C1 segment of cervical spinal cord (tissue), 14 donors: ENCODE measurements around the gene KLHDC3.
"Not testable (repeated sequence)": the region's sequence is repeated elsewhere in the genome, so short reads cannot be mapped to it uniquely, and the experiment has no call there.

ENCODE experiments used
- DNase-seq, 14 donors: peaks; one replicate each; lab custom pipeline; 2025; lab: John Stamatoyannopoulos, UW

The KLHDC3 gene

GRCh38 chr6:43024436-43024835, 10.4 kb downstream of the KLHDC3 start:
- no peak for DNase-seq

DNA sequence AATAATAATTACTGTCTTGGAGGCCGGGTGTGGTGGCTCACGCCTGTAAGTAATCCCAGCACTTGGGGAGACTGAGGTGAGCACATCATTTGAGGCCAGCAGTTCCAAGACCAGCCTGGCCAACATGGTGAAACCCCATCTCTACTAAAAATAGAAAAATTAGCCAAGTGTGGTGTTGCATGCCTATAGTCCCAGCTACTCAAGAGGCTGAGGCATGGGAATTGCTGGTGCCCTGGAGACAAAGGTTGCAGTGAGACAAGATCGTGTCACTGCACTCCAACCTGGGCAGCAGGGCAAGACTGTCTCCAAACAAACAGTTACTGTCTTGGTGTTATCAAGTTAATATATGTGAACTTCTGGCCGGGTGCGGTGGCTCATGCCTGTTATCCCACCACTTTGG, 12.3 kb downstream of the KLHDC3 start:
- no peak for DNase-seq

GRCh38 chr6:43029120-43029519, 15.1 kb downstream of the KLHDC3 start:
- DNase-seq: no peak

DNA sequence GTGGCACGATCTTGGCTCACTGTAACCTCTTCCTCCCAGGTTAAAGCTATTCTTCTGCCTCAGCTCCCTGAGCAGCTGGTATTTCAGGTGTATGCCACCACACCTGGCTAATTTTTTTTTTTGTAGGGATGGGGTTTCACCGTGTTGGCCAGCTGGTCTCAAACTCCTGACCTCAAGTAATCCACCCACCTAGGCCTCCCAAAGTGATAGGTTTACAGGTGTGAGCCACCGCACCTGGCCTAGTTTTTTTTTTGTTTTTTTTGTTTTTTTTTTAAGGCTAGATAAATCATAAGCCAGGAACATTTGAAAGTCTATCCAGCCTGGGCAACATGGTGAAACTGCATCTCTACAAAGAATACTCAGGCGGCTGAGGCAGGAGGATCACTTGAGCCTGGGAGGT, 18.3 kb downstream of the KLHDC3 start:
- no peak for DNase-seq

- no peak for DNase-seq
Measured at GRCh38 chr6:43033496-43034189, 19.6 kb downstream of the KLHDC3 start.

GRCh38 chr6:43034190-43034525, 20.1 kb downstream of the KLHDC3 start:
- DNase-seq: no peak

- DNase-seq: no peak
Measured at GRCh38 chr6:43035495-43036194, 21.6 kb downstream of the KLHDC3 start.

GRCh38 chr6:43036712-43037111, 22.7 kb downstream of the KLHDC3 start:
- no peak for DNase-seq

GRCh38 chr6:43037197-43037596, 23.1 kb downstream of the KLHDC3 start:
- DNase-seq: no peak

GRCh38 chr6:43037706-43038105, 23.7 kb downstream of the KLHDC3 start:
- no peak for DNase-seq

DNA sequence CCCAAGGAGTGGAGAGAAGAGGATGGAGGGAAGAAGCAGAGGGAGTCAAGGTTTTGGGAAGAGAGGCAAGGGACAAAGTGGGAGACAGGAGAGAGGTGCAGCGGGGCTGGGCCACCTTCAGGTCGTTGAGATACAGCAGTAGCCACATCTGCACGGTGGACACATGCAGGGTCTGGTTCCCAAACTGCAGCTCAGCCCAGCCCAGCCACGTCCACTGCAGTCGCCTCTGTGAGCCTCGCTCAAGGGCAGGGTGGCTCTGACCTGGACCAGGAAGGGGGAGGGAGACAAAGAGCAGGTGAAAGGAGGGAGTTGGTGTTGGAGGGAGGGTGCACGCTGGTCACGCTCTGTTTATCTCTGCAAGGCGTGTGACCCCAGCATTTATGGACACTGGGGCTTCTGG, 24.7 kb downstream of the KLHDC3 start:
- DNase-seq: no peak

GRCh38 chr6:43040542-43041257, 26.7 kb downstream of the KLHDC3 start:
- DNase-seq: peak in 1 of 14 donors; percentile 62

- not testable (repeated sequence) for DNase-seq
Measured at GRCh38 chr6:43041475-43041874, 27.4 kb downstream of the KLHDC3 start.

DNA sequence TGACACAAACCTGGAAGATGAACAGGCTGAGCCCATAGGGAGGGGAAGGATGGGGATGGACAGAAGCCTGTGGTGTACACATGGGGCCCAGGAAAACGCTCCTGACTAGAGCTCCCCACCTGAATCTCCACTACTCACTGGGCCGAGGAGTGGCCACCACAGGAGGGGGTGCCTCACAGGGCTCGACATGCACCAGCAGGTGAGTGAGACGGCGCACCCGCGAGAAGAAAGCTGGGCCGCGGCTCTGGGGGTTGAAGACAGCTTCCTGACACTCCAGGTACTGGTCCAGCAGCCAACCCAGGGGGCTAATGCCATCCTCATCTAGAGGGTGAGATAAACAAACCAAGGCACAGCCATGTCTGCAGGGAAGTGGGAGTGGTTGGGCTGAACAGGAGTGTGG, 29.3 kb downstream of the KLHDC3 start:
- no peak for DNase-seq

- peak in 1 of 14 donors; percentile 53 for DNase-seq
Measured at GRCh38 chr6:43045371-43045930, 31.4 kb downstream of the KLHDC3 start.

DNA sequence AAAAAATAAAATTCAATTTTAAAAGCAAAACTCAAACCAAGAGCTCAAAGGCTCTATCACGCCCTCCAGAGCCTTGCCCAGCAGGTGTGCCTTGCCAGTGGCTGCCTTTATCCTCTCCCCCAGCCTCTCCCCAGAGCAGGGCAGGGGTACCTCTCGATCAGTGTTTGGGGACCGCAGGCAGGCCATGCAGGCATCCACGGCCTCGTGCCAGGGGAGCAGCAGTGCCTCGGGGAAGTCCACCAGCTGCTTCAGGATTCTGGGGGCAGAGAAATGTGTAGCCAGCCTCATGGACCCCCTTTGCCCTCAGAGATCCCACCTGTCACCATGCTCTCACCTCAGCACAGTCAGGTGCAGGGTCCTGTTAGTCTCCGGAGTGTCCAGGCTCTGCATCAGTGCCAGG, 33.9 kb downstream of the KLHDC3 start:
- DNase-seq: no peak

DNA sequence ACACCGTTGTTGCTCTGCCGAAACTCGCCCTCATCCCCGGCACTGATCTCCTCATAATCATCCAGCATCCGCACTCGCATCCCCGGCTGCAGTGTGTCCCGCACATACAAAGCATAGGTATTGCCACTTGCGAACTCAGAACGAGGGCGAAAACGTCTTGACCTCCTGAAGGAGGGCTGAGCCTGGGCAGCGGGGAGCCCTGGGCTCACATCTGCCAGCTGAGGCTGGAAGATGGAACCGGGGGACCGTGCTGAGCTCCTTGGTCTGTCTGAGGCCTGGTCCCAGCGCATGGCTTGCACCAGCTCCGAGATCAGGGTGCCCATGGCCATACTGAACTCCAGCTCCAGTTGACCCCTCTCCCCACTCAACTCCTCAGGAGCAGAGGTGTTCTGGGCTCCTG, 36.9 kb downstream of the KLHDC3 start:
- DNase-seq: no peak

GRCh38 chr6:43052225-43052841, 38.3 kb downstream of the KLHDC3 start:
- DNase-seq: no peak

DNA sequence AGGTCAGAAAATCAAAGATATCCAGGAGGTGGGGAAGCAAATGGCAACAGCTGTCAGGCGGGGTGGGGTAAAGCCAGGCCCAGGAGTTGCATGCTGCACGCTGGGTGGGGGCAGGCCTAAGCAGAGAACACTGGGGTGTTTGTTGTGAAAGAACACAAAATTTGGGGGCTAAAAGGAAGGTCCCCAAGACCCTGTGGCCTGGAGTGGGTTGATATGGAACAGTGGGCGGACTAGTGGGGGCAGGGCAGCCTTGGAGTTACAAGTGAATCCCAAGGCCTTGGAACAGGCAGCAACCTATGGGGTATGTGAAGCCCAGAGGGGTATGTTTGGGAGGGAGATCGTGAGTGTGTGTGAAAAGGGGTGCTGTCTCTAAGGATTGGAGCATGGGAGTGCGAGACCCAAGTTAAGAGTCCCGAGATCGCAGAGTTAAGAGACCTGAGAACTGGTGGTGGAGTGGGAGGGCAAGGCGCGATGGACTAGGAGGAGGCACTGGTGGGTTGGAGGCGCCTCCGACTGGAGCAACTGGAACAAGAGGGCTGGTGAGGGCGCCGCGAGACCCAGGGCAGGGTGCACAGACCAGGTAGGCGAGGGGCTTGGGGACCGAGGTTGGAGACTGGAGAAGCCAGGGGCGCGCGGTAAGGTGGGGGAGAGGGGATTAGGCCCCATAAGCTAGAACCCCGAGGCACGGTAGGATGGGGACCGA, 38.9 kb downstream of the KLHDC3 start:
- peak in 1 of 14 donors; percentile 44 for DNase-seq

DNA sequence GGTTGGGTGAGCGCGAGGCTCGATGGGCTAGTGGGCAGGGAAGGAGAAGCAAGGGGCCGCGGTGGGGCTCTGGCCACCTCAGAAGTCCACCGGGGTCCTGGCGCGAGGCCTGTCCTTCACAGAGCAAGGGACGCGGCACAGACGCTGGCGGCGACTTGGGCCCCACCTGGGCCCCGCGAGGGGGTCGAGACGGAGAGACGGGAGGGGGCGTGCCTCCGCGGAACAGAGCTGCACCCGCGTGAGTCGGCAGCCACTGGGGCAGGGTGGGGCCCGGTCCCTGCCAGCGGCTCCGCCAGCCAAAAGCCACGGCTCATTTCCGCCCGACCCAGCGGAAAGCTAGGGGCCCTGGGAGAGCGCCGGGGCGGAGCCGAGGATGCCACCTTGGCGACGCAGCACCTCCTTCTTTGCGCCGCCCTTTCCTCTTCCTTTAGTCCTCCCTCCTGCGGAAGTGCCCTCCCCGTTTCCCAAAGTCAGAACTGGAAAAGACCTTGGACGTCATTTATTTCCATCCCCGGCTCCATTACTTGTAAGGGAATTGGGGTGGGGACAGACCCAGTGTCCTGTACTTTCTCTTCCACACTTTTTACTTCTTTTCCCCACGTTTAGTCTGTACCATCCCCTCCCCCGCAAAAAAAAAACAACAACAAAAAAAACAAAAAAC, 39.6 kb downstream of the KLHDC3 start, which contains the start of gene CUL7:
TSS of gene CUL7 (minus strand) at position 307 of the 661 bp plus-strand sequence. CDS start 1,063 bp downstream, outside the sequence.
- peak in 12 of 14 donors; percentile 8 to 91 (median 54) for DNase-seq
